ENCODE measurements around the gene SRD5A1.

- TF ChIP-seq CTCF (conservative IDR thresholded peaks at IDR 0.05; ENCODE audit: low read depth, low read length) (no peak), EZH2 (IDR thresholded peaks at IDR 0.05; ENCODE audit: low read length, unreplicated experiment) (no peak), EZH2phosphoT487 (IDR thresholded peaks at IDR 0.05; ENCODE audit: borderline replicate concordance, low read length) (no peak)
Measured at GRCh38 chr5:6687505-6687904, 54.3 kb downstream of the SRD5A1 start.
